ENCODE results near the gene TEX22. TPM values are rescaled to one million over a fixed set of nuclear protein-coding genes. Genes with fewer than 3 reads are reported as not detected.

Gene TEX22
- total RNA-seq, 4 donors from 2014 or later: 0.41 TPM; not detected in 3

DNA sequence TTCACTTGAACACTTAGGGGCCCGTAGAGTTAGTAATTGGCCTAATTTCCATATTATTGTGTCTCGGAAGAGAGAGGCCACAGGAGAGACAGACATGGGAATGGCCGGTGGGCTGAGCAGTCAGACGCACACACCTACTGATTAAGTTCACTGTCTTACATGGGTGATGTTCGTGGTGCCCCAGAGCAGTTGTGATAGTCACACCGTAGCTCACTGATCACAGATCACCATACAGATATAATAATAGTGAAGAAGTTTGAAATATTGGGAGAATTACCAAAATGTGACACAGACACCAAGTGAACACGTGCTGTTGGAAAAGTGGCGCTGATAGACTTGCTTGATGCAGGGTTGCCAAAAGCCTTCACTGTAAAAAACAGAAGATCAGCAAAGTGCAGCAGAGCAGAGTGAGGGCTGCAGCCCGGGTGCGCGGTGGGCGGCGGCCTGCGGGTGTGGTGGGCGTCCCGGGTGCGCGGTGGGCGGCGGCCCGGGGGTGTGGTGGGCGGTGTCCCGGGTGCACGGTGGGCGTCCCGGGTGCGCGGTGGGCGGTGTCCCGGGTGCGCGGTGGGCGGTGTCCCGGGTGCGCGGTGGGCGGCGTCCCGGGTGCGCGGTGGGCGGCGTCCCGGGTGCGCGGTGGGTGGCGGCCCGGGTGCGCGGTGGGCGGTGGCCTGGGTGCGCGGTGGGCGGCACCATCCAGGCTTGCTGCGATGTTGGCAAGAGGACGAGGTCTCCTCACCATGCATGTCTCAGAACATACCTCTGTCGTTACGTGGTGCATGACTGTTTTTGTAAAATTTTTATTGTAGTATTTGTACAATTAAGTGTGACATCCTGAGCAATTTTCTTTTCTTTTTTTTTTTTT is 34.3 kb upstream of the TEX22 start:
- H3K27me3 ChIP-seq: no peaks in the 10 kb centered on the region
- H3K9me3 ChIP-seq: no peaks in the 10 kb centered on the region
- H3K36me3 ChIP-seq: peaks cover 0 to 7% (median 0%) of the 10 kb centered on the region in 4 donors
- in situ Hi-C loops (cut with MboI; ENCODE audit: low pct_ligation_motif_present in 1 of 4, low pct_unique_long_range_greater_than_20kb in 1 of 4, low sequenced_read_pairs in 3 of 4): no loop called here
- peak; percentile 47 for DNase-seq
- TF ChIP-seq POLR2AphosphoS5 (IDR thresholded peaks at IDR 0.05) (no peak), EP300 (IDR thresholded peaks at IDR 0.05; ENCODE audit: low read depth) (no peak), POLR2A (IDR thresholded peaks at IDR 0.05) (no peak)
- TF ChIP-seq, protein P1, sequence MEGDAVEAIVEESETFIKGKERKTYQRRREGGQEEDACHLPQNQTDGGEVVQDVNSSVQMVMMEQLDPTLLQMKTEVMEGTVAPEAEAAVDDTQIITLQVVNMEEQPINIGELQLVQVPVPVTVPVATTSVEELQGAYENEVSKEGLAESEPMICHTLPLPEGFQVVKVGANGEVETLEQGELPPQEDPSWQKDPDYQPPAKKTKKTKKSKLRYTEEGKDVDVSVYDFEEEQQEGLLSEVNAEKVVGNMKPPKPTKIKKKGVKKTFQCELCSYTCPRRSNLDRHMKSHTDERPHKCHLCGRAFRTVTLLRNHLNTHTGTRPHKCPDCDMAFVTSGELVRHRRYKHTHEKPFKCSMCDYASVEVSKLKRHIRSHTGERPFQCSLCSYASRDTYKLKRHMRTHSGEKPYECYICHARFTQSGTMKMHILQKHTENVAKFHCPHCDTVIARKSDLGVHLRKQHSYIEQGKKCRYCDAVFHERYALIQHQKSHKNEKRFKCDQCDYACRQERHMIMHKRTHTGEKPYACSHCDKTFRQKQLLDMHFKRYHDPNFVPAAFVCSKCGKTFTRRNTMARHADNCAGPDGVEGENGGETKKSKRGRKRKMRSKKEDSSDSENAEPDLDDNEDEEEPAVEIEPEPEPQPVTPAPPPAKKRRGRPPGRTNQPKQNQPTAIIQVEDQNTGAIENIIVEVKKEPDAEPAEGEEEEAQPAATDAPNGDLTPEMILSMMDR (IDR thresholded peaks at IDR 0.05): no peak
- no peak overlapping the region for H3K27ac ChIP-seq
- peaks cover 0 to 6% (median 3%) of the 10 kb centered on the region in 4 donors for H3K4me1 ChIP-seq
- H3K4me3 ChIP-seq: peak overlapping the region in 1 of 4 donors; percentile 9
- 23 to 67% methylated on average over 7 to 56 of the region's 58 CpGs for WGBS, 2 donors (ENCODE audit: low coverage in 1 of 2)
- intact Hi-C loops (cut with DNase I; ENCODE audit: low total_unique reads): no loop called here

DNA sequence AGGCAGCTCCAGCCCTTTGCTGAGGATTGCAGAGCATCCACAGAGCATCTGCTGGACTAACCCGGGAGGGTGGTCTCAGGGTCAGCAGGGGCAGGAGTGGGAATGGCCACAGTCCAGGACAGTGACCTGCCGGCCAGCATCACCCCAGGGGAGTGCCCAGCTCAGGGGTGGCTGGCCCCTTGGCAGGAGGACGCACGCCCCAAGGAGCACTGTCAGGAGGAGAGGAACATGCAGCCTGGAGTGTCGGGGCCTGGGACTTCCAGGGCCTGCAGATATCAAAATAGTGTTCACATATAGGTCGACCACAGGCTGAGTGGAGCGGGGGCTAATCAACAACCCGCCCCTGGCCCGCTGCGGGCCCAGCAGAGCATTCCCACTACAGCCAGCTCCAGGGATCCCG is 33.2 kb upstream of the TEX22 start:
- in situ Hi-C loops (cut with MboI; ENCODE audit: low pct_ligation_motif_present in 1 of 4, low pct_unique_long_range_greater_than_20kb in 1 of 4, low sequenced_read_pairs in 3 of 4): no loop called here
- no peaks in the 10 kb centered on the region for H3K27me3 ChIP-seq
- peaks cover 0 to 6% (median 3%) of the 10 kb centered on the region in 4 donors for H3K4me1 ChIP-seq
- H3K27ac ChIP-seq: no peak overlapping the region
- TF ChIP-seq EP300 (IDR thresholded peaks at IDR 0.05; ENCODE audit: low read depth): no peak
- TF ChIP-seq POLR2A (IDR thresholded peaks at IDR 0.05): no peak
- TF ChIP-seq, protein P1 (IDR thresholded peaks at IDR 0.05): no peak
- no peak for TF ChIP-seq POLR2AphosphoS5 (IDR thresholded peaks at IDR 0.05)
- WGBS, 2 donors (ENCODE audit: low coverage in 1 of 2): 91% methylated on average over 11 of the region's 11 CpGs; no CpG with 5 or more reads in 1 of the 2 donors
- H3K36me3 ChIP-seq: peaks cover 0 to 7% (median 0%) of the 10 kb centered on the region in 4 donors
- no peak overlapping the region for H3K4me3 ChIP-seq
- no peak for DNase-seq
- intact Hi-C loops (cut with DNase I; ENCODE audit: low total_unique reads): no loop called here
- H3K9me3 ChIP-seq: no peaks in the 10 kb centered on the region

DNA sequence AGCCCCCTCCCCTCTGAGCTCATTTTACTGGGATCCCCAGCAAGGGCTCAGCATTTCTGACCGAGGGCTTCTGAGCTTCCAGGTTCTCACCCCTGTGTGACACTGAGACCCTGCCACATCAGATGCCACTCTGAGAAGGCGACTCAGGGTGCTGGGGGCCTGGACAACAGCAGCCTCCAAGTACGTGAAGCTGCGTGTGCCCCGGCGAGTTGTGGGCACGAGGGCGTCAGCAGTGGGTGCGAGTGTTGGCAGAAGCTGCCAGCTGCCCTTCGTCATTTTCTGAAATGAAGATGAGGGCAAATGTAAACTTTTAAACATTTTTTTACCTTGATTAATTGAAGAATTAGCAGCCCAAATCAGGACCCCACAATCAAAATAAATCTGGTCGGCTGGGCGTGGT is 32.7 kb upstream of the TEX22 start:
- intact Hi-C loops (cut with DNase I; ENCODE audit: low total_unique reads) (no loop called here), in situ Hi-C loops (cut with MboI; ENCODE audit: low pct_ligation_motif_present in 1 of 4, low pct_unique_long_range_greater_than_20kb in 1 of 4, low sequenced_read_pairs in 3 of 4) (no loop called here)
- Histone ChIP-seq H3K9me3 (no peaks in the 10 kb centered on the region), H3K27ac (no peak overlapping the region), H3K4me1 (peaks cover 0 to 6% (median 3%) of the 10 kb centered on the region in 4 donors), H3K27me3 (no peaks in the 10 kb centered on the region), H3K36me3 (peaks cover 0 to 5% (median 0%) of the 10 kb centered on the region in 4 donors), H3K4me3 (no peak overlapping the region)
- TF ChIP-seq, protein P1 (IDR thresholded peaks at IDR 0.05): no peak
- no peak for TF ChIP-seq POLR2A (IDR thresholded peaks at IDR 0.05)
- TF ChIP-seq POLR2AphosphoS5 (IDR thresholded peaks at IDR 0.05): no peak
- WGBS, 2 donors (ENCODE audit: low coverage in 1 of 2): 93 to 94% methylated on average over 2 to 12 of the region's 12 CpGs
- no peak for DNase-seq

DNA sequence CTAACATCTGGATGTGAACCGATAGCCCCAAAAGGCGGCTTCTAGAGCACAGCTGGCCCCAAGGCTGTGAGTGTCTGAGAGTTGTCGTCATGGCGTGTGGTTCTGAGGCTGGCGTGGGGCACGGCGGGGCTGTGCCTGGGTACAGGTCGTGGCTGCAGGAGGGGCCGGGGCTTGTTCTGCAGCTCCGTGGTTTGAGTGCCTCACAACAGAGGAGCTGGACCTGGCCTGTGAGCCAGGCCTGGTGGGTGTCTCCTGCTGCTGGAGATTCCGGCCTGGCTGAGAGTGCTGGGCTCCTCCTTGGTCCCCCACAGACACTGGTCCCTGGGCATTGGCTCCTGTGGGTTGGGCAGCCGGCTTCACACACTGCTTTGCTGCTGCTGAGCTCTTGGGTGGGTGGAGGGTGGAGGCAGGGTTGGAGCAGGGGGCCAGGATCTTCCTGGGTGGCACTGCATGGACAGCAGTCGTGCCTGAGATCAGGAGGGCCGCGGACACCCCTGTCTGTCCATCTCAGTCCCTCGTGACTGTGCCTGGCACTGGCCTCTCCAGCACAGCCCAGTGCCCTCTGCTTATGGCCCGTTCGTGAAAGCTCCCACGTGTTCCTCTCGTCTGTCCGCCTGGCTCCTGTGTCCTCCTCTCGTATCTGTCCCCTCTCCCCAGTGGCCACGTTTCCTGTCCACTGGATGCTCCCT is 31.8 kb upstream of the TEX22 start:
- 91 to 100% methylated on average over 1 to 22 of the region's 23 CpGs for WGBS, 2 donors (ENCODE audit: low coverage in 1 of 2)
- Histone ChIP-seq H3K4me1 (peaks cover 0 to 6% (median 3%) of the 10 kb centered on the region in 4 donors), H3K4me3 (no peak overlapping the region), H3K9me3 (no peaks in the 10 kb centered on the region), H3K27me3 (no peaks in the 10 kb centered on the region), H3K27ac (no peak overlapping the region), H3K36me3 (no peaks in the 10 kb centered on the region)
- DNase-seq: no peak
- TF ChIP-seq, protein P1 (IDR thresholded peaks at IDR 0.05): no peak
- TF ChIP-seq POLR2AphosphoS5 (IDR thresholded peaks at IDR 0.05) (no peak), EP300 (IDR thresholded peaks at IDR 0.05; ENCODE audit: low read depth) (no peak), POLR2A (IDR thresholded peaks at IDR 0.05) (no peak)
- intact Hi-C loops (cut with DNase I; ENCODE audit: low total_unique reads): no loop called here
- in situ Hi-C loops (cut with MboI; ENCODE audit: low pct_ligation_motif_present in 1 of 4, low pct_unique_long_range_greater_than_20kb in 1 of 4, low sequenced_read_pairs in 3 of 4): no loop called here
